AG09309 (cell line): ENCODE data around the gene ABLIM1.

Experiments
- DNase-seq: peaks from one replicate; pipeline ENCODE4 v3.0.0-alpha.2; 2010; ENCODE audit warnings: low read depth
- H3K4me3 ChIP-seq: 2 replicates; pipeline ENCODE4 v1.5.1; 2011; ENCODE audit warnings: mild to moderate bottlenecking, low read depth, low read length, moderate library complexity; ENCODE audit not compliant: control insufficient read depth
- CTCF ChIP-seq: IDR thresholded peaks from 2 replicates; pipeline ENCODE4 v1.5.1; 2011; ENCODE audit warnings: mild to moderate bottlenecking, low read depth, low read length, inconsistent platforms; ENCODE audit not compliant: insufficient read depth, control insufficient read depth; ENCODE audit errors: missing control alignments

The ABLIM1 gene

GRCh38 chr10:114479836-114480235 is 178.2 kb downstream of the ABLIM1 start:
- DNase-seq, result no peak
- no peak overlapping the region for H3K4me3 ChIP-seq
- no peak for TF ChIP-seq CTCF

- no peak for DNase-seq
- no peak for TF ChIP-seq CTCF
- H3K4me3 ChIP-seq, result no peak overlapping the region
These were observed 178.8 kb downstream of the ABLIM1 start for GRCh38 chr10:114479307-114479706.

GRCh38 chr10:114478281-114478680 is 179.8 kb downstream of the ABLIM1 start:
- H3K4me3 ChIP-seq, result no peak overlapping the region
- no peak for TF ChIP-seq CTCF
- DNase-seq, result no peak

- no peak for DNase-seq
- no peak overlapping the region for H3K4me3 ChIP-seq
- no peak for TF ChIP-seq CTCF
These were observed 180.8 kb downstream of the ABLIM1 start for GRCh38 chr10:114477285-114477684.

GRCh38 chr10:114474989-114475388 is 183.1 kb downstream of the ABLIM1 start:
- no peak for TF ChIP-seq CTCF
- no peak for DNase-seq
- H3K4me3 ChIP-seq, result no peak overlapping the region

GRCh38 chr10:114473776-114474175 is 184.3 kb downstream of the ABLIM1 start:
- no peak for DNase-seq
- no peak overlapping the region for H3K4me3 ChIP-seq
- no peak for TF ChIP-seq CTCF

GRCh38 chr10:114472877-114473253 is 185.2 kb downstream of the ABLIM1 start:
- TF ChIP-seq CTCF, result no peak
- no peak overlapping the region for H3K4me3 ChIP-seq
- no peak for DNase-seq
